Neural cell (in vitro differentiated cells): Measurements from ENCODE around the gene RBMS2. TPM values are rescaled to one million over a fixed set of nuclear protein-coding genes. Genes with fewer than 3 reads are reported as not detected.

Experiments
- H2AFZ ChIP-seq: fragments of 200-600, 300-800 bp; sonication (generic), shearing (Covaris generic); 2 replicates; pipeline ENCODE4 v1.6.0; 2014; ENCODE audit warnings: low read depth, mild to moderate bottlenecking, antibody characterized with exemption, low read length, moderate library complexity
- H3F3A ChIP-seq: fragments of 200-600 bp; shearing (Covaris generic); 2 replicates; pipeline ENCODE4 v1.6.1; 2016; ENCODE audit warnings: mild to moderate bottlenecking, moderate library complexity, mixed read lengths, antibody characterized with exemption, low read length; ENCODE audit not compliant: insufficient read depth, poor library complexity, severe bottlenecking
- H3K27ac ChIP-seq: fragments of 200-600, 300-800 bp; sonication (generic), shearing (Covaris generic); 2 replicates; pipeline ENCODE4 v1.5.1; 2014; ENCODE audit warnings: mild to moderate bottlenecking, low read length, moderate library complexity
- H3K27me3 ChIP-seq: fragments of 300-800, 200-600 bp; sonication (generic), shearing (Covaris generic); 2 replicates; pipeline ENCODE4 v1.6.0; 2014; ENCODE audit warnings: mild to moderate bottlenecking, low read depth, low read length, moderate library complexity; ENCODE audit not compliant: insufficient read depth
- H3K36me3 ChIP-seq: fragments of 300-800, 200-600 bp; sonication (generic), shearing (Covaris generic); 2 replicates; pipeline ENCODE4 v1.5.1; 2014; ENCODE audit warnings: mild to moderate bottlenecking, antibody characterized with exemption, low read length, moderate library complexity; ENCODE audit not compliant: insufficient read depth
- H3K4me2 ChIP-seq: fragments of 300-800, 200-600 bp; sonication (generic), shearing (Covaris generic); 2 replicates; pipeline ENCODE4 v1.6.0; 2014; ENCODE audit warnings: mild to moderate bottlenecking, low read length
- H3K4me3 ChIP-seq: fragments of 300-800, 200-600 bp; sonication (generic), shearing (Covaris generic); 2 replicates; pipeline ENCODE4 v1.5.1; 2014; ENCODE audit warnings: mild to moderate bottlenecking, low read length, moderate library complexity
- H3K79me2 ChIP-seq: fragments of 200-600 bp; shearing (Covaris generic); replicated peaks from 2 replicates; pipeline ENCODE4 v1.6.0; 2014; ENCODE audit warnings: mild to moderate bottlenecking, low read length, moderate library complexity; ENCODE audit not compliant: insufficient read depth
- H3K9ac ChIP-seq: fragments of 300-800, 200-600 bp; sonication (generic), shearing (Covaris generic); 2 replicates; pipeline ENCODE4 v1.6.1; 2016; ENCODE audit warnings: mild to moderate bottlenecking, low read length, mixed read lengths
- H3K9me2 ChIP-seq: fragments of 200-600 bp; shearing (Covaris generic); 2 replicates; pipeline ENCODE4 v1.6.1; 2016; ENCODE audit warnings: mild to moderate bottlenecking, low read length, mixed read lengths; ENCODE audit not compliant: insufficient read depth
- H3K9me3 ChIP-seq: fragments of 200-600, 300-800 bp; sonication (generic), shearing (Covaris generic); 2 replicates; pipeline ENCODE4 v1.6.1; 2016; ENCODE audit warnings: mild to moderate bottlenecking, mixed run types, low read length, moderate library complexity, mixed read lengths
- H4K20me1 ChIP-seq: fragments of 200-600 bp; shearing (Covaris generic); 2 replicates; pipeline ENCODE4 v1.6.1; 2016; ENCODE audit warnings: mild to moderate bottlenecking, mixed run types; ENCODE audit not compliant: insufficient read depth
- EP300 ChIP-seq: fragments of 450-650 bp; conservative IDR thresholded peaks from 2 replicates; pipeline ENCODE4 v1.6.1; 2014; ENCODE audit warnings: antibody characterized with exemption, mild to moderate bottlenecking, moderate library complexity; ENCODE audit not compliant: poor library complexity, severe bottlenecking
- EZH2 ChIP-seq: fragments of 200-600, 300-800 bp; shearing (Covaris generic), sonication (generic); IDR thresholded peaks from 2 replicates; pipeline ENCODE4 v1.6.1; 2014; ENCODE audit warnings: antibody characterized with exemption, low read length, borderline replicate concordance, mild to moderate bottlenecking; ENCODE audit not compliant: insufficient read depth, poor library complexity, severe bottlenecking
- MXI1 ChIP-seq: fragments of 450-650 bp; conservative IDR thresholded peaks from 2 replicates; pipeline ENCODE4 v1.6.1; 2014; ENCODE audit warnings: antibody characterized with exemption, mild to moderate bottlenecking; ENCODE audit not compliant: poor library complexity, severe bottlenecking
- POLR2AphosphoS5 ChIP-seq: IDR thresholded peaks from 2 replicates; pipeline ENCODE4 v1.6.1; 2012
- SMC3 ChIP-seq: fragments of 450-650 bp; conservative IDR thresholded peaks from 2 replicates; pipeline ENCODE4 v1.6.1; 2014; ENCODE audit warnings: antibody characterized with exemption, mild to moderate bottlenecking, moderate library complexity; ENCODE audit not compliant: poor library complexity
- TAF1 ChIP-seq: IDR thresholded peaks from 2 replicates; pipeline ENCODE4 v1.6.1; 2012; ENCODE audit warnings: low read depth
- polyA plus RNA-seq: library from polyadenylated mRNA; depleted of rRNA; stranded (reverse); fragments of >200 nt; gene quantifications from 2 replicates; pipeline ENCODE4 v1.2.3, GENCODE V29; 2014
- TF ChIP-seq, protein P1 (sequence below): fragments of 450-650 bp; IDR thresholded peaks from 2 replicates; pipeline ENCODE4 v1.5.1; 2014; ENCODE audit warnings: antibody characterized with exemption, mild to moderate bottlenecking, moderate library complexity; ENCODE audit not compliant: poor library complexity, severe bottlenecking
- TF ChIP-seq, protein P2 (sequence below): IDR thresholded peaks from 2 replicates; pipeline ENCODE4 v1.6.1; 2012; ENCODE audit warnings: borderline replicate concordance

The RBMS2 gene
- polyA plus RNA-seq, 1 donor from 2014 or later, result 2.4 TPM

- Histone ChIP-seq H3K36me3 (no peaks in the 10 kb centered on the region), H3K79me2 (peaks cover 58% of the 10 kb centered on the region), H3K27me3 (no peaks in the 10 kb centered on the region), H3F3A (peaks cover 3% of the 10 kb centered on the region), H3K9me2 (no peaks in the 10 kb centered on the region), H3K4me2 (no peak overlapping the region), H2AFZ (peak overlapping the region; percentile 76), H3K27ac (peak overlapping the region; percentile 93), H4K20me1 (no peaks in the 10 kb centered on the region), H3K9me3 (no peaks in the 10 kb centered on the region), H3K9ac (peak overlapping the region; percentile 98), H3K4me3 (peak overlapping the region; percentile 97)
- TF ChIP-seq, protein P1, sequence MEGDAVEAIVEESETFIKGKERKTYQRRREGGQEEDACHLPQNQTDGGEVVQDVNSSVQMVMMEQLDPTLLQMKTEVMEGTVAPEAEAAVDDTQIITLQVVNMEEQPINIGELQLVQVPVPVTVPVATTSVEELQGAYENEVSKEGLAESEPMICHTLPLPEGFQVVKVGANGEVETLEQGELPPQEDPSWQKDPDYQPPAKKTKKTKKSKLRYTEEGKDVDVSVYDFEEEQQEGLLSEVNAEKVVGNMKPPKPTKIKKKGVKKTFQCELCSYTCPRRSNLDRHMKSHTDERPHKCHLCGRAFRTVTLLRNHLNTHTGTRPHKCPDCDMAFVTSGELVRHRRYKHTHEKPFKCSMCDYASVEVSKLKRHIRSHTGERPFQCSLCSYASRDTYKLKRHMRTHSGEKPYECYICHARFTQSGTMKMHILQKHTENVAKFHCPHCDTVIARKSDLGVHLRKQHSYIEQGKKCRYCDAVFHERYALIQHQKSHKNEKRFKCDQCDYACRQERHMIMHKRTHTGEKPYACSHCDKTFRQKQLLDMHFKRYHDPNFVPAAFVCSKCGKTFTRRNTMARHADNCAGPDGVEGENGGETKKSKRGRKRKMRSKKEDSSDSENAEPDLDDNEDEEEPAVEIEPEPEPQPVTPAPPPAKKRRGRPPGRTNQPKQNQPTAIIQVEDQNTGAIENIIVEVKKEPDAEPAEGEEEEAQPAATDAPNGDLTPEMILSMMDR, result no peak
- TF ChIP-seq EZH2 (no peak), SMC3 (no peak), TAF1 (peak; percentile 22), MXI1 (no peak), POLR2AphosphoS5 (peak; percentile 6)
- TF ChIP-seq, protein P2, sequence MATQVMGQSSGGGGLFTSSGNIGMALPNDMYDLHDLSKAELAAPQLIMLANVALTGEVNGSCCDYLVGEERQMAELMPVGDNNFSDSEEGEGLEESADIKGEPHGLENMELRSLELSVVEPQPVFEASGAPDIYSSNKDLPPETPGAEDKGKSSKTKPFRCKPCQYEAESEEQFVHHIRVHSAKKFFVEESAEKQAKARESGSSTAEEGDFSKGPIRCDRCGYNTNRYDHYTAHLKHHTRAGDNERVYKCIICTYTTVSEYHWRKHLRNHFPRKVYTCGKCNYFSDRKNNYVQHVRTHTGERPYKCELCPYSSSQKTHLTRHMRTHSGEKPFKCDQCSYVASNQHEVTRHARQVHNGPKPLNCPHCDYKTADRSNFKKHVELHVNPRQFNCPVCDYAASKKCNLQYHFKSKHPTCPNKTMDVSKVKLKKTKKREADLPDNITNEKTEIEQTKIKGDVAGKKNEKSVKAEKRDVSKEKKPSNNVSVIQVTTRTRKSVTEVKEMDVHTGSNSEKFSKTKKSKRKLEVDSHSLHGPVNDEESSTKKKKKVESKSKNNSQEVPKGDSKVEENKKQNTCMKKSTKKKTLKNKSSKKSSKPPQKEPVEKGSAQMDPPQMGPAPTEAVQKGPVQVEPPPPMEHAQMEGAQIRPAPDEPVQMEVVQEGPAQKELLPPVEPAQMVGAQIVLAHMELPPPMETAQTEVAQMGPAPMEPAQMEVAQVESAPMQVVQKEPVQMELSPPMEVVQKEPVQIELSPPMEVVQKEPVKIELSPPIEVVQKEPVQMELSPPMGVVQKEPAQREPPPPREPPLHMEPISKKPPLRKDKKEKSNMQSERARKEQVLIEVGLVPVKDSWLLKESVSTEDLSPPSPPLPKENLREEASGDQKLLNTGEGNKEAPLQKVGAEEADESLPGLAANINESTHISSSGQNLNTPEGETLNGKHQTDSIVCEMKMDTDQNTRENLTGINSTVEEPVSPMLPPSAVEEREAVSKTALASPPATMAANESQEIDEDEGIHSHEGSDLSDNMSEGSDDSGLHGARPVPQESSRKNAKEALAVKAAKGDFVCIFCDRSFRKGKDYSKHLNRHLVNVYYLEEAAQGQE, result peak; percentile 1
Measured at GRCh38 chr12:56629459-56630179, 108.0 kb downstream of the RBMS2 start.

GRCh38 chr12:56630180-56630632, 108.6 kb downstream of the RBMS2 start, which contains the start of gene BAZ2A:
Gene BAZ2A, minus strand, starts transcription at chr12:56630326. Its CDS starts 12,796 bp downstream, at chr12:56617530.
- TF ChIP-seq EP300, result peak; percentile 37
- TF ChIP-seq EZH2, result no peak
- peak; percentile 65 for TF ChIP-seq POLR2AphosphoS5
- peak; percentile 42 for TF ChIP-seq MXI1
- no peaks in the 10 kb centered on the region for H3K36me3 ChIP-seq
- no peaks in the 10 kb centered on the region for H4K20me1 ChIP-seq
- H3K9me3 ChIP-seq, result no peaks in the 10 kb centered on the region
- no peaks in the 10 kb centered on the region for H3K9me2 ChIP-seq
- peak within 1 kb of the TSS; percentile 98 for H3K9ac ChIP-seq
- peaks cover 54% of the 10 kb centered on the region for H3K79me2 ChIP-seq
- H3K27ac ChIP-seq, result peak within 1 kb of the TSS; percentile 93
- no peaks in the 10 kb centered on the region for H3K27me3 ChIP-seq
- H3K4me3 ChIP-seq, result peak within 1 kb of the TSS; percentile 97
- peak within 1 kb of the TSS; percentile 94 for H3K4me2 ChIP-seq
- H2AFZ ChIP-seq, result peak within 1 kb of the TSS; percentile 76
- peaks cover 3% of the 10 kb centered on the region for H3F3A ChIP-seq
